GM20431 (cell line): ENCODE measurements around the gene ZNF592.

Experiments
- in situ Hi-C: fragments of 300-500 bp; cut with MseI, MboI; formaldehyde crosslinking; loops from one replicate; pipeline ENCODE4 v1.15.0; 2020; ENCODE audit warnings: low sequenced_read_pairs; ENCODE audit not compliant: unreplicated experiment

The ZNF592 gene

DNA sequence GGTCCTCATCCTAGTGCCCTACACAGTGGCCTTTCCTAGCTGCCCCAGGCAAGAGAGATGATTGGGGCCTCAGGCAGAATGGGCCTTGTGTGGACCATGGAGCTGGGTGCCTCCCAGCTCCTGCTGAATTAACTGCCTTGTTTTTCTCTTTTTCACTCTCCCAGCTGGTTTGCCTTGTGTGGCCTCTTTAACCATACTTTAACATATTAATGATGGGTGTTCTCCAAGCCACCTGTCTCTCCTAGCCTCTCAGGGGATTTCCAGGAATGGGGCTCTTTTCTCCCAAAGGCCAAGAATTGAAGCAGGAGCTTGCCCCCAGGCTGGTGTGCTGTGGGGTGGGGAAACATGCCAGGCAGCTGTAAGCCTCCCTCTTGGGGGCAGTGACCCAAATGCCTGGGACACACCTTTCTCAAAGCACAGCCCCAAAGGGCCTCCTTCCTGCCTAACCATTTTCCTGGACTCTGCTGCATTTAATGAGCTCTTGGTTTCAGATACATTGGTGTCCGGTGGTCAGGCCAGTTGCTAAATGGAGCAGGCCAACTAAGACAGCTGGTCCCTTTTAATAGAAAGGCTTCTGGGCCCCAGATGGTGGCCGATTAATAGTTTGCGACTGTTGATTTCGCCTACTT is 74.4 kb downstream of the ZNF592 start:
- in situ Hi-C loops, result no loop called here

DNA sequence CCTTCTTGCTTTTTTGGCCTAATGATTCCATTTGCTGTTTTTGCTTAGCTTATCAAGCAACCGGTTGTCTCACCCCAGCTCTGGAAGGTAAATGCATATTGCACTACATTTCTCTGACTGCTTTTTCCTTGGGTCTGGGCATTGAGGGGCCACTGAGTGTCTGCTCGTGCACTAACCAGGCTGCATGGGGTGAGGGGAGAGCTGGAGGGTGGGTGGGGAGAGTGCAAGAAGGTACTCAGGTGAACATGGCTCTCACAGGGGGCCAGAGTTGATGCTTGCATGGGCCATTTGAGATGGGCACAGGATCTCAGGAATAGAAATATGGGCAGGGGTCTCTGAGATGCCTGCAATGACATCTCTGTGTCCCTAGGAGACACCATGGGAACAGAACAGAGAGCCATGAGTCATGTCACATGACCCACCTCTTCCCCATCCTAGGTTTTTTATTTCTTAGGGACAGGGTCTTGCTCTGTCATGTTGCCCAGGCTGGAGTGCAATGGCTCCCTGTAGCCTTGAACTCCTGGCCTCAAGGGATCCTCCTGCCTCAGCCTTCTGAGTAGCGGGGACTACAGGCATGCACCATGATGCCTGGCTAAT is 75.0 kb downstream of the ZNF592 start:
- in situ Hi-C loops, result no loop called here

DNA sequence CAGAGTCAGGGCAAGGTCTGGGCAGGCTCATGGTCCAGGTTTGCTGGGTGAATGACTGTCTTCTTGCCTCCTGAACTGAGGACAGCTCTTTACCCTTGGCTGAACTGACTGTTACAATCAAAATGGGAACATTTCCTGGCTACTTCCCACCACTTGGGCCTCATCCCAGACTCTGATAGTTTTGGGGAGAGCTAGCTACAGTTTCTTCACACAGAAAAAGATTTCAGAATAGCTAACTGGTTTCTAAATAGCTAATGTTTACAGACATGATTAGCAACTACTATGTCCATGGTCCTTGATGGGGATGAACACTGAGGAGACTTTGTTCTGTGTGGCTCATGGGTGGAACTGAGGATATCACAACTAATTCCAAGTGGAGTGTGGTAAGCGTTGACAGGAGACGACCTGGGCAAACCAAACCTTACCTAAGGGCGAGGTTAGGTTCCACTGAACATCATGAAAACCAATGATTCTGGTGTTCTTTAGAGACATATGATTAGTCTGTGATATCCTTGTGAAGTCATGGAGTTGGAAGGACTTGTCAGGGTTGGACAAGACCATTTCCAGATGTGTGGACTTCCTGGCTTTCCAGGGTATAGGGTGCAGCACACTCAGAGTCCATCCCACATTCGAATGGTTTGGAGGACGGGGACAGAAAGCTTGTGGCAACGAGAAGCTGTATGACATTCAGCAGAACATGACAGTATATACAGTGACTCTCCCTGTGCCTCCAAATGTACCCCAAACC is 76.0 kb downstream of the ZNF592 start:
- in situ Hi-C loops, result no loop called here

DNA sequence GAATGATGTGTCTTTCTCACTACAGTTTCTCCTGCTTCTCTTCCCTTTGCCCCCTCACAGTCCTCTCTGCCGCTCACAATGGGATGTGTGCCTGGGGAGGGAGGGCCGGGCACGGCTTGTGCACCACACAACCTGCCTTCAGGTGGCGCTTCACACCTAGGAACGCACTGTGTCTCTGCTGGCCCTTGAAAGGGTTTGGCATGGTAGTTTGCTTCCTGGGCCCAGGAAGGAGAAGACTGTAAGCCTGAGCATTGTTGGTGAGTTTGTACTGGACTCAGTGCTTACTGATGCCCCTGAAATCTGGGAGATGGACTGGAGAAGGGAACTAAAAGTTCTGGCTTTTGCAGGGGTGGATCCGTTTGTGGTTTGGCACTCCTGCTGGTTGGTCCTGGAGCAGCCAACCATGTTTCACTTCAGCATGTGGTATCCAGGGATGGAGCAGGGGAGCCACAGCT is 78.0 kb downstream of the ZNF592 start:
- in situ Hi-C loops, result no loop called here

DNA sequence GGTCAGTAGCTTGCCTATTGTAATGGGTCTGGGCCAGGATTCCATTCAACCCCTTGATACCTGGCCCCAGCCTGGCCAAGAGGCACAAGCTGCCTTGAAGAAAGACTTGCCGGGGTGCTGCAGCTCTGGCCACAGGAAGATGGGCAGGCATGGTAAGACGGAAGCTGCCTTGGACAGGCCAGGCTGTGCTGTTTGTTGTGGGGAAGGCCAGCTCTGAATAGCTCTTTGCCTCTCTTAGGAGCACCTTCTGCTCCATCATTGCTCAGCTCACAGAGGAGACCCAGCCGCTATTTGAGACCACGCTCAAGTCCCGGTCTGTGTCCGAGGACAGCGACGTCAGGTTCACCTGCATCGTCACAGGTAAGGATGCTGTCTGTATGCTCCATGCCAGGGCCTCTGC is 78.9 kb downstream of the ZNF592 start:
- in situ Hi-C loops, result no loop called here

DNA sequence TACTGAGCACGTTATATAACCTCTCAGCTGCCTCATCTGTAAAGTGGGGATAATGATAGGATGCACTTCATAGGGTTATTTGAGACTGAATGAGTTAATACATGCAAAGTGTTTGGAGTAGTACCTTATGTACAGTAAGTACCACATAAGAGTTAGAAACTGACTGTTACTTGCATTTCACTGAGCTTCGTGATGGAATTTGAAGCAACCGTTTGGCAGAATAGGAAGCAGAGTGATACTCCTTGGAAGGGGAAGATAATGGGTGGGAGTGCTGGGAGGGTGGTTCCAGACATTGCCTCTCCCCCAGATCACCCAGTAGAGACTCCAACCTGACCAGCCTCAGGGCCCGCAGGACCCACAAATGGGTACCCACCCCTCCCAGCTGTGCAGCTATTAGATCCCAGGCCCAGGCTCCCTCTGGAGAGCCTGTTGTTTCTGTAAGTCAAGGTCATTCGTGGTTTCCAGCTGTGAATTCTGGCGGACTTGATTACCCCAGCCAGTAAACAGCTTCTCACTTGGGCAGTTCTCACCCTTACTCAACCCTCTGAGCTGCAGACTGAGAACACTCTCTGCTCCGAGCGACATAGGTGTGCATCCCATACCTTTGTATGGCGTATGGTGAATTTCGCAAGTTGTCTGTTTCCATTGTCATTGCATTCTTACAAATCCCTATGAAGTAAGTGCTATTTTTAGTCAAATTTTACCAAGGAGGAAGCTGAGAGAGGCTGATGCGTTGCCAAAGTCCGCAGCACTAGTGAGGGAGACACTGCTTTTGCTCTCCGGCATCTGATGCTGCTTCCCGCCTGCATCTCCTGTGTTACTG is 79.9 kb downstream of the ZNF592 start:
- in situ Hi-C loops, result no loop called here

DNA sequence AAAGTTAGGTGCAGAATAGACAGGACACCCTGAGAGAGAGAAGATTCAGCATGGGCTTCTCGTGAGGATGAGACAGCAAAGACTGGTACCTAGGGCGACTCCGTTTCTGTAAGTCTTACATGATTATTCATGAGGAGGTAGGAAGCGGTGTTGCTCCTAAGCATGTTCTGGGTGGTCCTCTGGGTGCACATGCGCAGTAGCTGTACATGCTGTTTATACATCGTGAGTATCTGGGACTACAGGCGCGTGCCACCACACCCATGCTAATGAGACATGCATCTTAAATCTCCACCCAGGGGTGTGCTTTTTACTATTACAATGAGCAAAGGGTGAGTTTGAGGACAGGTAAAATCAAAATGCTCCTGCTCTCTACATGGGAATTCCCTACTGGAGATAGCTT is 81.0 kb downstream of the ZNF592 start:
- in situ Hi-C loops, result no loop called here

DNA sequence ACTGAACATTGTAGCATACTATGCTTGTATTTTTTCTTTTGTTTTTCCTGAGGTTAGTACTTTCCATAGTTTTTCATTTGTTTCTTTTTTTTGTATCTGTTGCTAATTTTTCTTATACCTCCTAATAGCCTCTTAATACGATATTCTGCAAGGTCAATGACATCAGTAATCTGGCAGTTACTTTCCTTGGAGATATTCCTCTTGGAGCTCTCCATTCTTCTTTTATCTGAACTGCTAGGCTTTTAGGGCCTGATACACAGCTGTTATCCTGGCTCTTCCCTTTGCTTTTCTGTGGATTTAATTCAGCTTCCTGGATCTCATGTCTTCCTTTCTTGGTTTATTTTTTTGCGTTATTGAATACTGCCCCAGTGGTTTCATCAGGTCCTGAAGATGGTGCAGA is 81.6 kb downstream of the ZNF592 start:
- in situ Hi-C loops, result no loop called here

DNA sequence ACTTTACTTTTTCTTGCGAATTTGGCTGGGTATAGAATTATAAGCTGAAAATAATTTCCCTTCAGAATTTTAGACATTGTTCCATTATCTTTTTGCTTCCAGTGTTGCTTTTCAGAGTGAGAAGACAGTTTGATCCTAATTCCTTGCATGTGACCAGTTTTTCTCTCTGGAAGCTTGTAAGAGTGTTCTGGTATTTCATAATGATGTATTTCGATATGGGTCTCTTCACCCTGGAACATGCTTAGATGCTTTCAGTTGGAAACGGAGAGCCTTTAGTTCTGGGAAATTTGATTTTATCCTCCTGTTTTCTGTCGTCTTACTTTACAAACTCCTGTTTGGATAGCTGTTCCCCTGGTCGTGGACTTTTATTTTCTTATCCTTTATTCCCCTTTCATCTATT is 82.6 kb downstream of the ZNF592 start:
- in situ Hi-C loops, result no loop called here

DNA sequence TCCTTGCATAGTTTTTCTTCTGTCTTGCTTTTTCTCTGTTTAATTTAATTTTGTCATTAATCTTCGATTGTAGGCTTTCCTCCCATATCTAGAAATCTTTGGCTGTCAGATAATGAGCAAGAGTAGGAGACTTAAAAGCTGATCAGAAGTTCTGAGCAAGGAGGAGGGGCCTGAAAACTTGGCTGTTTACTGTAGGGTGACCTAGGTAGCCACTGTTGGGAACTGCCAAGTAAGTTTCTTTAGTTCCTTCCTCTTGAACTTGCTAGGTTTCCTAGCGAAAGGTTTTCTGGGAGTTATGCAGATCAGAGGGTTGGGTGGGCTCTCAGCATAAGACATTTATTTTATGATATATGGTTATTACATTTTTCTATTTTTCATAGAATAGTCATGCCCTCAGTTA is 83.2 kb downstream of the ZNF592 start:
- in situ Hi-C loops, result no loop called here

DNA sequence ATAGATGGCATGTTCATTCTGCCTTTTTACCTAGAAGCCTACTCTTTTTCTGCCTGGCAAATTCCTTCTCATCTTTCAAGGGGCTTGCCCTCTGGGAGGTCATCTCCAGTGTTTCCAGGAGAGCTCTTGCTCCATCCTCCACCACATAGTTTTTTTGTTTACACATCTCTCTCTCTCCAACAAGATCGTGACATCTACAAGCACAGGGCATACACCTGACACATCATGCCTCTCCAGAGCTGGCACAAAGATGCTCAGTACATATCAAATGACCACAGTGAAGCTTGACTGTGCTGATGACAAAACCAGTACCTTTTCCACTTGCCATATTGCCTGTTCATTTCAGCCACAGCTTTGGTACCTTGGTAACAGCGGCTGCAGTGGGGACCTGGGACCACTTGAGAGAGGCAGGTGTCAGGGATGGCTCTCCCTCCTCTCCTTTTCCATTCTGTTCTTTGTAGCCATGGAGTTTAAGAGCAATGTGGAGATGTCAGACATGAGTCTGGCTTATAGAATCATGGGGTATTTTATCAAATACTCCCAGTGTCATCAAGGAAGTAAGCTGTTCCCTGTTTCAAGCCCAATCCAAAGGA is 84.2 kb downstream of the ZNF592 start:
- in situ Hi-C loops, result no loop called here

DNA sequence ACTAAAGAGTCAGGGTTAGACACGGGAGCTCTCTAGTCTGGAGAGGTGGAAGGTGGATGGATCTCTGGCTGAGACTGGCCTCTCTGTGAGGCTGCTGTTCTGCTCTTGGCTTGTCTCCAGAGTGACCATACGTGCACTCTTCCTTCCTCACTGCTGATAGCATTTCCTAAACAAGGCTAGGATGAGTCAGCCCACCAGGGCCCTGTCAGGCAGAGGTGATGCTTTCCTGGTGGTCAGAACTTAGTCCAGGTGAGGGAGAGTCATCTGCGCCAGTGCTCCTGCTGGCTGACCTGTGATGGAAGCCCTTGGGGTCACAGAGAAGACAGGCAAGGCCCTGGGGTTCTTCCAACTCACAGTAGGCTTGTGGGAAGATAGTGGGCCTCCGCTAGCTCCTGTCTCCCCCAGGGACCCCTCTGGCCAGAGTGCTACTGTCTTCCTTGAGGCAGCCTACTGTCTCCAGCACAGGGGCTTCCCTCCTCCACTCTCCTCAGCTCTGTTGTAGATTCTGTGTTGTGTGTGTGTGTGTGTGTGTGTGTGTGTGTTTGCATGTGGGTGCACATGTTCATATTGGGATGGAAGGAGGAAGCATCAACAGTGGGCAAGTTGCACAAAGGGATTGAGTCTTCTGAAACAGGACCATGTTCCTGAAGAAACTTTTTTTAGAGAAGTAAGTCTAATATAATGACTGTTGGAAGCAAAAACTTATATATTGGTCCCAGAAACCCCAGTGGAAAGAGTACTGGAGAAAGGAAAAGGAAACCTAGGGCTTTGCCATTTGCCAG is 85.2 kb downstream of the ZNF592 start:
- in situ Hi-C loops, result no loop called here

DNA sequence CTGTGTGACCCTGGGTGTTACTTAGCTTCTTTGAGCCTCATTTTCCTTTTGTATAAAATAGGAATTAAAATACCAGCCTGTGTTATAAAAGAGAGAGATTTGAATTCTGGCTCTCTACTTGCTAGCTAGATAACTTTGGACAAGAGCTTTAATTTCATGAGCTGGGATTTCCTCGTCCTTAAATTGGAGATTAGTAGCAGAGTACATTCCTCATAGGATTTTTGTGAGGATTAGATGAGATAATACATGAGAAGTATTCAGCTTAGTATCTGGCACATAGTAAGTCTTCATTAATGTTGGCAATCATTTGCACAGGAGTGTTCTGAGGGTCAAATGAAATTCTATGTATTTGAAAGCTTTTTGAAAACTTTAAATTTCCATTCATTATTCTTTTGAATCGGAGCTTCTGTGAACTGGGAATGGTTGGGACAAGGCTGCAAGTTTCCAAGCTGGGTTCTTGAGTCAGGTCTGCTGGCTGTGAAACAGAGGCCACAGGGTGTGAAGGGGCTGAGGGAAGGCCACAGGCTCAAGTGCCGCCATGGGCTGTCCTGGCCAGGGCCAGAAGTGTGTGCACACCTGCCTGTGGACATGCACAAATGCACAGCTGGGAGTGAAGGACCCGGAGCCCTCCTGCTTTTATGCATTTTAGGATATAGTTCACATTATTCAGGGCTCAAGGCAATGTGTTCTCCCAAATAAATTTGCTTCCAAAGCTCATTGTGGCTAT is 86.0 kb downstream of the ZNF592 start:
- in situ Hi-C loops, result no loop called here

DNA sequence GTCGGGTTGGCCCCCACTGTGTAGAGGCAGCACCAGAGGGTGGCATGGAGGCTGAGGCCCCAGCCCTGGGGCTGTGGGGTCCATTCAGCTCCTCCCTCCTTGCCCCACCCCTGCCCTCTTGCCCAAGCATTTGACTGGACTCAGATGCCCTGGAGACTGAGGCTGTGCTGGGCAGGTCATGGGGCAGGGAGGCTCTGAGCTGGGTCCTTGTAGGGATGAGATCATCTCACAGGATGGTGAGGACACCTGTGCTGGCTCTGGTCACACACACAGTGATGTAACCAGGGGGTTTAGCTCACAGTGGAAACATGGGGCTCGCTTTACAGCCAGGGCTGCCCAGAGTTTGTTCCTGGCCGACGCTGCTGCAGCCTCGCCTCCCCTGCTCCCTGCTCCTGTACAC is 86.6 kb downstream of the ZNF592 start:
- in situ Hi-C loops, result no loop called here

DNA sequence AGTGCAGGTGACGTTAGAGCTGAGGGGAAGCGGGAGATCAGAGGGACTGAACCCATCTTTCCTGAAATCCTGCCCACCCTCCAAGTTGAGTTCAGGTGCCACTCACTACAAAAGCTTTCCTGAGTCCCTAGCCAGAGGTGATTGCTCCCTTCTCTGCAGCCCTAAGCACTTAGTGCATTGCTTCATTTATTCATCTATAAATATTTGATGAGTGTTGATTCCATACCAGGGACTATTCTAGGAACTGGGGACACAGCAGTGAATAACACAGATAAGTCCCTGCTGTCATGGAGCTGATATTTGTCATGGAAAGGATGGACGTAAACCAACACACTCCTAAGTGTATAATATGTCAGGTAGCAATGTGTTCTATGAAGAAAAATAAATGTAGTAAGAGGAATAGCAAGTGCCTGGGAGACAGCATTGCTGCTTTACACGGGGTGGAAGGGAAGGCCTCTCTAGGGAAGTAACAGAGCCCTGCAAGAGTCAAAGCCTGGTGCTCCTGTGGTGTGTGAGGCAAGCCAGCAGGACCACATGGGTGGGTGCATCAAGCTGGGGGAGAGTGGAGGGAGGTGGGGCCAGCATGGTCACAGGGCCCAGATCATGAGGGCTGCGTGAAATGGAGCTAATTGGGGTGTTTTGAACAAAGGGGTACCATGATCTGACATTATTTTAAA is 87.4 kb downstream of the ZNF592 start:
- in situ Hi-C loops, result no loop called here

DNA sequence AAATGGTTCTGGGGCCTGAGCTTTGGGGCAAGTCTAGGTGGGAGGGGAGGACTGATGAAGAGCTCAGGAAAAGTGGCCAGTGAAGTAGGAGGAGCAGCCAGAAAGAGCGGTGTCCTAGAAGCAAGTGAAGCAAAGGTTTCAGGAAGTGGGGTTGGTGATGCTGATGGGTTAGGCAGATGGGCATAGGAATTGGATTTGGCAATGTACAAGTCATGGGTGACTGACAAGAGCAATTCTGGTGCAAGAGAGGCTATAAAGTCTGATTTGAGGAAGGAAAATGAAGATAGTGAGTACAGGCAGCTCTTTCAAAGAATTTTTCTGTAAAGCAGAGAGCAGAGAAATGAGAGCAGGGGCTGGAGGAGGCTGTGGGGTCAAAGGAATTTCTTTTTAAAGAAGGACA is 88.5 kb downstream of the ZNF592 start:
- in situ Hi-C loops, result no loop called here

DNA sequence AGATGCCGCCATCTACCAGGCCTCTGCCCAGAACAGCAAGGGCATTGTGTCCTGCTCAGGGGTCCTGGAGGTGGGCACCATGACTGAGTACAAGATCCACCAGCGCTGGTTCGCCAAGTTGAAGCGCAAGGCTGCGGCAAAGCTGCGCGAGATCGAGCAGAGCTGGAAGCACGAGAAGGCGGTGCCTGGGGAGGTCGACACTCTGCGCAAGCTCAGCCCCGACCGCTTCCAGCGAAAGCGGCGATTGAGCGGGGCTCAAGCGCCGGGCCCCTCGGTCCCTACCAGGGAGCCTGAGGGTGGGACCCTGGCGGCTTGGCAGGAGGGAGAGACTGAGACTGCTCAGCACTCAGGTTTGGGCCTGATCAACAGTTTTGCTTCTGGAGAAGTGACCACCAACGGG is 91.3 kb downstream of the ZNF592 start:
- in situ Hi-C loops, result no loop called here

DNA sequence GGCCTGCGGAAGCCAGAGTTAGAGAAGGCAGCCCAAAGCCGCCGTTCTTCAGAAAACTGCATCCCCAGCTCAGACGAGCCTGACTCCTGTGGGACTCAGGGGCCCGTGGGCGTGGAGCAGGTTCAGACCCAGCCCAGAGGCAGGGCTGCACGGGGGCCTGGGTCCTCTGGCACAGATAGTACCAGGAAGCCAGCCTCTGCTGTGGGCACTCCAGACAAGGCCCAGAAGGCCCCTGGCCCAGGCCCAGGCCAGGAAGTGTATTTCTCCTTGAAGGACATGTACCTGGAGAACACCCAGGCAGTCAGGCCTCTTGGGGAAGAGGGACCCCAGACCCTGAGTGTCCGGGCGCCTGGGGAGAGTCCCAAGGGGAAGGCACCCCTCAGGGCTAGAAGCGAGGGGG is 91.9 kb downstream of the ZNF592 start:
- in situ Hi-C loops, result no loop called here
